Activated CD8-positive, alpha-beta T cell treated with anti-CD3 and anti-CD28 coated beads for 36 hours (primary cell): ENCODE data around the gene AGAP1. TPM values are rescaled to one million over a fixed set of nuclear protein-coding genes. Genes with fewer than 3 reads are reported as not detected.

Experiments used
- ATAC-seq: fragments of 200-7000 bp; cut with Tn5 transposase; one replicate; pipeline ENCODE4 v1.10.0; 2021; ENCODE audit warnings: mild to moderate bottlenecking, moderate library complexity
- CTCF ChIA-PET: fragments of 350-600 bp; sonication (Branson Sonifier 250); formaldehyde crosslinking; loops from one replicate; lab custom pipeline; 2021; ENCODE audit warnings: antibody characterized with exemption; lab: Charles Lee
- POLR2A ChIA-PET: fragments of 350-600 bp; sonication (Branson Sonifier 250); formaldehyde crosslinking; loops from one replicate; lab custom pipeline; 2021; ENCODE audit warnings: antibody characterized with exemption; lab: Charles Lee
- DNase-seq: peaks from one replicate; pipeline ENCODE4 v3.0.0-alpha.2; 2020
- H3K27ac Mint-ChIP-seq: one replicate; pipeline ENCODE4 v1.8.0; 2021; ENCODE audit warnings: mild to moderate bottlenecking, mixed read lengths
- H3K27me3 Mint-ChIP-seq: one replicate; pipeline ENCODE4 v1.8.0; 2021; ENCODE audit warnings: mixed read lengths
- H3K36me3 Mint-ChIP-seq: one replicate; pipeline ENCODE4 v1.8.0; 2021; ENCODE audit warnings: low read depth, mixed read lengths
- H3K4me1 Mint-ChIP-seq: one replicate; pipeline ENCODE4 v1.8.0; 2021; ENCODE audit warnings: low read depth, mixed read lengths
- H3K4me3 Mint-ChIP-seq: one replicate; pipeline ENCODE4 v1.8.0; 2021; ENCODE audit warnings: mild to moderate bottlenecking, moderate library complexity, mixed read lengths
- H3K9me3 Mint-ChIP-seq: one replicate; pipeline ENCODE4 v1.8.0; 2021; ENCODE audit warnings: mixed read lengths
- intact Hi-C: fragments of 100-400 bp; cut with micrococcal nuclease; formaldehyde crosslinking; loops from one replicate; pipeline ENCODE4 v1.10.0; 2022
- total RNA-seq, 2 experiments: library from RNA; stranded (reverse); gene quantifications; one replicate each; pipeline ENCODE4 v1.2.3, GENCODE V29; 2021
- TF ChIP-seq, protein P1 (sequence below): fragments of 200-600 bp; IDR thresholded peaks from one replicate; pipeline ENCODE4 v1.8.0; 2022; ENCODE audit warnings: antibody characterized with exemption, mild to moderate bottlenecking

The AGAP1 gene
- total RNA-seq, 2 experiments from 2014 or later: 2.5 to 2.9 TPM

DNA sequence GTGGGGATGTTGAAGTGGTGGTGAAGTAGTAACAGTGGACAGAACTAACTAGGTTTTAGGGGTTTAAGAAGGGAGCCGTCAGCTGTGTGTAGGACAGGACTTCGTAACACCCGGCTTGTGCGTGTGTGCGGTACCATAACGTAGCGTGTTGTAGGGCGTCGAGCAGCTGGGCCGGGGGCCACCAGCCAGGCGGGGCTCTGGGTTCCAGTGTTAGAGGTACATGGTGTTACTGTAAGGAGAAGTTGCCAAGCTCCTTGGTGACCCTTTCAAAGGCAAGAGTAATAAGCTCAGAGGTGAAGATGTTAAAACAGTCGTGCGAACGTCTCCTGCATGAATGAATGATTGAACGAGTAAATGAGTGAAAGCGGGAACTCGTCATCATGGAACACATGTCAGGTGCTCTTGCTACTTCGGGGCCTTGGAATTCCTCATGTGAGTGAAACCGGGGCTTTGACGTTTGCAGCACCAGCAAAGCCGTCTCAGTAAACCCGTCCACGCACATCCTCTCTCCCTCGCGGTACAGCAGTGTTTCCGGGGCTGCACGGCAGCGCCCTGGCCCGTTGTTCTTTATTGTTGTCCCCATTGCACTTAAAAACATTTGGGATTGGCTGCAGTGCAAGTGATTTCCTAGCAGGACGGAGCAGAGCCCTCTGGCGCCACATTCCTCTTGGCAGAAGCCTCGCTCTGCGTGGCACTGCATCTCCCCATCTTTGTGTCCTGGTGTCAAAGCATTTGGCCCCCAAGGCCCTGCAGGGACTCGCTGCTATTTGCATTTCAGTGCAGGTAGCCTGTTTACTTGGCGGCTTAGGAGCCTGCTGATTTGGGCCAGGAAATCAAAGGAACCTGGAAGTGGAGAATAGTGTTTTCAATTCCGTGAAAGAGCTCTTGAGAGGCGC lies 559.3 kb downstream of the AGAP1 start:
- ATAC-seq (no peak), DNase-seq (no peak)
- intact Hi-C loops: no loop called here
- TF ChIP-seq, protein P1, sequence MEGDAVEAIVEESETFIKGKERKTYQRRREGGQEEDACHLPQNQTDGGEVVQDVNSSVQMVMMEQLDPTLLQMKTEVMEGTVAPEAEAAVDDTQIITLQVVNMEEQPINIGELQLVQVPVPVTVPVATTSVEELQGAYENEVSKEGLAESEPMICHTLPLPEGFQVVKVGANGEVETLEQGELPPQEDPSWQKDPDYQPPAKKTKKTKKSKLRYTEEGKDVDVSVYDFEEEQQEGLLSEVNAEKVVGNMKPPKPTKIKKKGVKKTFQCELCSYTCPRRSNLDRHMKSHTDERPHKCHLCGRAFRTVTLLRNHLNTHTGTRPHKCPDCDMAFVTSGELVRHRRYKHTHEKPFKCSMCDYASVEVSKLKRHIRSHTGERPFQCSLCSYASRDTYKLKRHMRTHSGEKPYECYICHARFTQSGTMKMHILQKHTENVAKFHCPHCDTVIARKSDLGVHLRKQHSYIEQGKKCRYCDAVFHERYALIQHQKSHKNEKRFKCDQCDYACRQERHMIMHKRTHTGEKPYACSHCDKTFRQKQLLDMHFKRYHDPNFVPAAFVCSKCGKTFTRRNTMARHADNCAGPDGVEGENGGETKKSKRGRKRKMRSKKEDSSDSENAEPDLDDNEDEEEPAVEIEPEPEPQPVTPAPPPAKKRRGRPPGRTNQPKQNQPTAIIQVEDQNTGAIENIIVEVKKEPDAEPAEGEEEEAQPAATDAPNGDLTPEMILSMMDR: no peak
- ChIA-PET POLR2A (no interaction called here), CTCF (no interaction called here)
- Mint-ChIP-seq H3K36me3 (no peaks in the 10 kb centered on the region), H3K4me1 (peaks cover 4% of the 10 kb centered on the region), H3K4me3 (no peak overlapping the region), H3K27ac (no peak overlapping the region), H3K27me3 (peaks cover 27% of the 10 kb centered on the region), H3K9me3 (peaks cover 2% of the 10 kb centered on the region)

DNA sequence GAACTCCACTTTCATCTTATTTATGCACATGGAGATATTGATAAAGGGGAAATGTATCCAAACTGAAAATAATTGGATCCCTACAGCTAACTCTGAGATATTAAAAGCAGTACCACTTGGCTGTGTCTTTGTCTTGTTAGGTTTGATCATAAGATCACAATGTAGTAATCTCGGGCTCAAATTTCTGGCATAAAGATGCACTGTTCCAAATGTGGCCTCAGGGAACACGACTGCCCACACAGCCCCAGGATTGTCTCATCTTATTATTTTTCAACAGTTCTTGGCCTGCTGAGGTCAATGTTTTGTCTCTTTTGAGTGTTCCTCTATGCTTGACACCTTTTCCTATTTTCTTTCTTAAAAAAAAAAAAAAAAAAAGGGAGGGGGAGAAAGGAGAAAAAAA lies 560.3 kb downstream of the AGAP1 start:
- peaks cover 6% of the 10 kb centered on the region for H3K9me3 Mint-ChIP-seq
- CTCF ChIA-PET: no interaction called here
- ATAC-seq (no peak), DNase-seq (no peak)
- POLR2A ChIA-PET: no interaction called here
- intact Hi-C loops: no loop called here
- peaks cover 30% of the 10 kb centered on the region for H3K27me3 Mint-ChIP-seq
- TF ChIP-seq, protein P1: no peak
- H3K4me3 Mint-ChIP-seq: no peak overlapping the region
- H3K4me1 Mint-ChIP-seq: peaks cover 4% of the 10 kb centered on the region
- no peak overlapping the region for H3K27ac Mint-ChIP-seq
- H3K36me3 Mint-ChIP-seq: no peaks in the 10 kb centered on the region

DNA sequence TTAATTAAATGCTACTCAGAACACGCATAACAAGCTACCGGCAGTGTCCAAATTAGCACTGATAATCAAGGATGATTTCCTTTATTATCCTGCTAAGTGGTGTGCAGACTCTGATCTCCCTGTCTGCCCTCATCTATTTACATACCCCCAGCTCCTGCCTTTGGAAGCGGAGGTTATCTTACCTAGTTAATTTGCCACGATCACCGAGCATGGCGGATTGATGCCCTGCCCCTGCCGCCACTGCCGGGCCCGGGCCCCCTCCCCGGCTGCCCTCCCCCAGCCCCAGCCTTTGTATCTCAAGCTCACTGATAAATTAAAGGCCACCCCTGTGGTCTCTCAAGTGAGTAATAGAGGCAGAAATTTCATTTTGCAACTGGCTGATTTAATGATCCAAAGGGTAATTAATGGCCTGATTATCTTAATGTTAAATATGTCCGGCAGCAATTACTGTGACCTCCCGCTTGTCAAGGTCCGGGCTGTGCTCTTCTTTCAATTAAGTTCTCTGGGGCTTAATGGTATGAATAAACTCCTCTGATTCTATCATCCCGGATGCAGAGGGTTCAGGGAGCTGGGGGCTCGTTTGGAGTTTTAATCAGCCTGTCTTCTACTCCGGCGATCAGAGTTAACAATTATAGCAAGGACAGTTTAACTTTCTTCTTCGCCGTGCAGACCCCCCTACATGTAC lies 560.9 kb downstream of the AGAP1 start:
- CTCF ChIA-PET: no interaction called here
- H3K9me3 Mint-ChIP-seq: peaks cover 6% of the 10 kb centered on the region
- peaks cover 31% of the 10 kb centered on the region for H3K27me3 Mint-ChIP-seq
- H3K27ac Mint-ChIP-seq: no peak overlapping the region
- H3K4me1 Mint-ChIP-seq: peaks cover 4% of the 10 kb centered on the region
- no peak overlapping the region for H3K4me3 Mint-ChIP-seq
- DNase-seq: no peak
- intact Hi-C loops: no loop called here
- TF ChIP-seq, protein P1: no peak
- ATAC-seq: no peak
- POLR2A ChIA-PET: no interaction called here
- H3K36me3 Mint-ChIP-seq: no peaks in the 10 kb centered on the region

DNA sequence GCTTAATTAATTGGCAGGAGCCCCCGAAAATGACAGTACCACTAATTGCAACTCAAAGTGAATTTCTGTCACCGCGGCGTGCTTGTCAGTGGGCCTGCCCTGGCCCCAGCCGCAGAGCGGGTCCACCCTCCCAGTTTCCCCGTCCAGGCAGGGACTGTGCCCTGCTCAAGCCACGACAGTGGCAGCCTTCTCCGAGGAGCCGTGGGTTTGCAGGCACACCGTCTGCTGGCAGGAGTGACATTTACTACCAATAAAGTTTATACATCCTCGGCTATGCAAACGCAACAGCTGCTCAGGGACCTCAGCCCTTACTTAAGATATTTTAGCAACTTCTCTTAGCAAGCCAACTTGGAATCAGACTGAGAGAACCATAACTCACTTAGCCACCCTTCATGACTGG lies 561.6 kb downstream of the AGAP1 start:
- DNase-seq (no peak), ATAC-seq (no peak)
- Mint-ChIP-seq H3K9me3 (peaks cover 6% of the 10 kb centered on the region), H3K4me1 (no peaks in the 10 kb centered on the region), H3K36me3 (no peaks in the 10 kb centered on the region), H3K27me3 (peaks cover 29% of the 10 kb centered on the region), H3K4me3 (no peak overlapping the region), H3K27ac (no peak overlapping the region)
- ChIA-PET POLR2A (no interaction called here), CTCF (no interaction called here)
- intact Hi-C loops: no loop called here
- TF ChIP-seq, protein P1: no peak

DNA sequence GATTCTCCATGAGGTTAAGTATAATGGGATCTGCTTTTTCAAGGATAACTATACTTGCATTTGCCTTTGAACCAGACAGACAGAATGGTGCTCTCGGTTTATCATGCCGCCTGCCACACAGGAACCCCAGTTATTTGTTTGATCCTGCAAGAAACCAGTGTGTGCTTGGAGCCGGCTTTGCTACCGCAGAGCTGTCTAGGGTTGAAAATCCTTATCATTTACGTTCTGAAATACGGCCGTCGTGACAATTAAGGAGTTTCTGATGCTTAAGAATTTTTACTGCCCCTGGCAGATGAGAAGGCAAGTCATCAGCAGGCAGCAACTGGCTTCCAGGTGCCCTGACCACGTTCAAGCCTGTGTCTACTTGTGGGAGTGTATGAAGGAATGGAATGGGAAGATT lies 562.3 kb downstream of the AGAP1 start:
- CTCF ChIA-PET: no interaction called here
- POLR2A ChIA-PET: no interaction called here
- peaks cover 6% of the 10 kb centered on the region for H3K9me3 Mint-ChIP-seq
- no peak overlapping the region for H3K27ac Mint-ChIP-seq
- intact Hi-C loops: no loop called here
- TF ChIP-seq, protein P1: no peak
- no peaks in the 10 kb centered on the region for H3K36me3 Mint-ChIP-seq
- no peak for DNase-seq
- H3K4me1 Mint-ChIP-seq: no peaks in the 10 kb centered on the region
- ATAC-seq: no peak
- peaks cover 25% of the 10 kb centered on the region for H3K27me3 Mint-ChIP-seq
- no peak overlapping the region for H3K4me3 Mint-ChIP-seq
